H1 (cell line): Measurements from ENCODE around the gene PECR. TPM values are rescaled to one million over a fixed set of nuclear protein-coding genes. Genes with fewer than 3 reads are reported as not detected.

ENCODE experiments used
- BCL11A ChIP-seq, 2 experiments: IDR thresholded peaks; one replicate each; pipeline ENCODE4 v1.6.1; 2011; ENCODE audit warnings: low read depth in 2 of 2, low read length in 2 of 2, mild to moderate bottlenecking in 2 of 2
- CBX5 ChIP-seq: fragments of 300-800, 300-1000 bp; sonication (generic); IDR thresholded peaks from 2 replicates; pipeline ENCODE4 v1.7.1; 2016; ENCODE audit warnings: antibody characterized with exemption, low read length, low read depth
- CHD2 ChIP-seq: IDR thresholded peaks from 2 replicates; pipeline ENCODE4 v1.6.1; 2012; ENCODE audit warnings: low read length, improper control_type of control experiment
- CTBP2 ChIP-seq: IDR thresholded peaks from 2 replicates; pipeline ENCODE4 v1.7.0; 2011; ENCODE audit warnings: borderline replicate concordance, mild to moderate bottlenecking, moderate library complexity, mixed read lengths, low read length; ENCODE audit not compliant: insufficient read depth, insufficient read length
- EGR1 ChIP-seq: IDR thresholded peaks from 2 replicates; pipeline ENCODE4 v1.6.1; 2011; ENCODE audit warnings: low read depth, low read length, borderline replicate concordance
- EP300 ChIP-seq, 2 experiments: IDR thresholded peaks; 1 replicate in 1 of 2; 2 replicates in 1 of 2; pipeline ENCODE4 v1.6.1; 2011 to 2012; ENCODE audit warnings: low read depth in 2 of 2, low read length in 2 of 2, mild to moderate bottlenecking in 2 of 2, borderline replicate concordance in 1 of 2, inconsistent platforms in 1 of 2, moderate library complexity in 1 of 2
- FOSL1 ChIP-seq: IDR thresholded peaks from 2 replicates; pipeline ENCODE4 v1.6.1; 2011; ENCODE audit warnings: mild to moderate bottlenecking, low read depth, low read length, moderate library complexity; ENCODE audit not compliant: insufficient read depth
- GTF2F1 ChIP-seq: IDR thresholded peaks from 2 replicates; pipeline ENCODE4 v1.6.1; 2012; ENCODE audit warnings: low read depth, low read length, improper control_type of control experiment, borderline replicate concordance
- HDAC6 ChIP-seq: IDR thresholded peaks from one replicate; pipeline ENCODE4 v1.7.1; 2012; ENCODE audit warnings: low read depth, mild to moderate bottlenecking, inconsistent platforms, low read length, moderate library complexity
- JUN ChIP-seq: IDR thresholded peaks from 2 replicates; pipeline ENCODE4 v1.6.1; 2011; ENCODE audit warnings: low read depth, mild to moderate bottlenecking, improper control_type of control experiment, low read length
- POLR2A ChIP-seq, 2 experiments: IDR thresholded peaks; 1 replicate in 1 of 2; 2 replicates in 1 of 2; pipeline ENCODE4 v1.6.1; 2011; ENCODE audit warnings: low read depth in 2 of 2, low read length in 2 of 2, mild to moderate bottlenecking in 2 of 2; ENCODE audit errors: control extremely low read depth in 1 of 2
- RBBP5 ChIP-seq: IDR thresholded peaks from 2 replicates; pipeline ENCODE4 v1.7.1; 2012; ENCODE audit warnings: low read depth, mild to moderate bottlenecking, inconsistent platforms, low read length, moderate library complexity, borderline replicate concordance
- RFX5 ChIP-seq: IDR thresholded peaks from 2 replicates; pipeline ENCODE4 v1.6.1; 2011; ENCODE audit warnings: low read depth, low read length, improper control_type of control experiment, borderline replicate concordance
- RNF2 ChIP-seq: fragments of 200-900, 300-1000 bp; sonication (generic); IDR thresholded peaks from 2 replicates; pipeline ENCODE4 v1.7.1; 2016; ENCODE audit warnings: borderline replicate concordance, low read depth, mild to moderate bottlenecking, antibody characterized with exemption, low read length; ENCODE audit not compliant: poor library complexity, severe bottlenecking; ENCODE audit errors: missing control alignments
- SAP30 ChIP-seq: fragments of 300-600 bp; sonication (generic); IDR thresholded peaks from 2 replicates; pipeline ENCODE4 v1.7.1; 2012; ENCODE audit warnings: low read length, moderate library complexity, mild to moderate bottlenecking, inconsistent platforms; ENCODE audit not compliant: insufficient read depth, insufficient replicate concordance
- SIRT6 ChIP-seq: IDR thresholded peaks from one replicate; pipeline ENCODE4 v1.7.1; 2012; ENCODE audit warnings: low read length, inconsistent platforms
- SP1 ChIP-seq: IDR thresholded peaks from 2 replicates; pipeline ENCODE4 v1.6.1; 2011; ENCODE audit warnings: low read depth, low read length
- SP4 ChIP-seq: IDR thresholded peaks from 2 replicates; pipeline ENCODE4 v1.6.1; 2012; ENCODE audit warnings: low read length, inconsistent platforms
- SUZ12 ChIP-seq: fragments of 200-600 bp; sonication (generic); IDR thresholded peaks from 2 replicates; pipeline ENCODE4 v1.6.1; 2012; ENCODE audit warnings: mild to moderate bottlenecking, inconsistent platforms, low read length, moderate library complexity, mixed read lengths
- TEAD4 ChIP-seq: IDR thresholded peaks from 2 replicates; pipeline ENCODE4 v1.6.1; 2012; ENCODE audit warnings: low read depth, low read length, inconsistent platforms, mixed read lengths
- YY1 ChIP-seq: IDR thresholded peaks from 2 replicates; pipeline ENCODE4 v1.6.1; 2011; ENCODE audit warnings: low read depth, mild to moderate bottlenecking, low read length
- ZNF274 ChIP-seq: IDR thresholded peaks from 2 replicates; pipeline ENCODE4 v1.7.0; 2012; ENCODE audit warnings: low read length, borderline replicate concordance; ENCODE audit errors: extremely low read depth
- polyA plus RNA-seq, 7 experiments: library from polyadenylated mRNA; depleted of rRNA in 3 of 7; stranded (reverse) in 5 of 7; unstranded in 2 of 7; fragments of >200 nt in 5 of 7; fragments of 200-250 nt in 2 of 7; gene quantifications; 1 replicate in 5 of 7; 2 replicates in 1 of 7; 4 replicates in 1 of 7; pipeline versions ENCODE4 v1.2.1 to v1.2.3, GENCODE V29; 2011 to 2013; ENCODE audit warnings: missing spikeins in 2 of 7, mixed read lengths in 2 of 7
- total RNA-seq: library from RNA; stranded (reverse); fragmentation: NEBNext Ultra II Directional; extraction: Animal tissue kit (Norgen Biotek cat#: 25700); gene quantifications from 2 replicates; pipeline ENCODE4 v1.2.1, GENCODE V29; 2021

PECR gene
- total and polyA plus RNA-seq, 2 of the 8 experiments (the other 6 are each of a cell fraction or from before 2014, with no cell fraction given): 15.9 to 19.2 TPM

GRCh38 chr2:216081487-216082116, at the start of gene PECR, which contains the start of gene TMEM169 (continued):
- no peak for TF ChIP-seq RNF2
- TF ChIP-seq SP4: no peak
- no peak for TF ChIP-seq SUZ12
- TF ChIP-seq RBBP5: peak; percentile 91; the same call in 1 of the 2 replicates
- TF ChIP-seq HDAC6: no peak
- TF ChIP-seq RFX5: no peak
- peak; percentile 63 to 71 for TF ChIP-seq POLR2A (IDR thresholded peaks at IDR 0.05; ENCODE audit: control extremely low read depth in 1 of 2, low read depth in 2 of 2, low read length in 2 of 2)
- TF ChIP-seq SAP30: no peak
- TF ChIP-seq TEAD4: no peak
- no peak for TF ChIP-seq JUN
- no peak for TF ChIP-seq GTF2F1
- TF ChIP-seq CBX5: no peak
- no peak for TF ChIP-seq EGR1
- no peak for TF ChIP-seq FOSL1
- TF ChIP-seq EP300 (IDR thresholded peaks at IDR 0.05; ENCODE audit: borderline replicate concordance in 1 of 2, low read depth in 2 of 2, low read length in 2 of 2): no peak
- TF ChIP-seq ZNF274: no peak
- no peak for TF ChIP-seq CHD2
- no peak for TF ChIP-seq SIRT6
- no peak for TF ChIP-seq BCL11A (IDR thresholded peaks at IDR 0.05; ENCODE audit: low read depth in 2 of 2, low read length in 2 of 2)
- TF ChIP-seq SP1: no peak
- no peak for TF ChIP-seq CTBP2
- 0 out of 2 replicates have a peak, but pooled peaks have one; percentile 35 for TF ChIP-seq YY1
